Stimulated activated CD8-positive, alpha-beta memory T cell treated with anti-CD3 and anti-CD28 coated beads, Interleukin-7, amount 100 ng/mL, for 1 hour (primary cell): ENCODE results near the gene STX4.

Source experiments
- DNase-seq, 2 donors: peaks; one replicate each; pipeline ENCODE4 v3.0.0-alpha.2; 2020; ENCODE audit warnings: low read depth in 2 of 2

The STX4 gene

GRCh38 chr16:31083556-31083955 is 50.2 kb downstream of the STX4 start:
- DNase-seq = no peak

GRCh38 chr16:31083981-31084380 is 50.6 kb downstream of the STX4 start:
- no peak for DNase-seq

GRCh38 chr16:31084584-31085302 is 51.4 kb downstream of the STX4 start:
- no peak for DNase-seq

- no peak for DNase-seq
Measured at GRCh38 chr16:31085411-31085810, 52.1 kb downstream of the STX4 start.

- DNase-seq = no peak
Measured at GRCh38 chr16:31085873-31086628, 52.7 kb downstream of the STX4 start.

- DNase-seq = no peak
Measured at GRCh38 chr16:31086629-31086906, 53.2 kb downstream of the STX4 start.

- no peak for DNase-seq
Measured at GRCh38 chr16:31087481-31087880, 54.1 kb downstream of the STX4 start.

- no peak for DNase-seq
Measured at GRCh38 chr16:31087971-31088370, 54.6 kb downstream of the STX4 start.

GRCh38 chr16:31088459-31089183 is 55.3 kb downstream of the STX4 start, which contains the start of gene PRSS53:
Gene PRSS53 (minus strand): TSS chr16:31088943. CDS start chr16:31088809, 134 bp downstream.
- no peak for DNase-seq

GRCh38 chr16:31089199-31089598 is 55.8 kb downstream of the STX4 start:
- no peak for DNase-seq
